GM18867 (cell line): ENCODE measurements around the gene PNPLA2.

Experiments used
- ATAC-seq: cut with Tn5 transposase; IDR thresholded peaks from one replicate; pipeline ENCODE4 v1.9.1; 2021; ENCODE audit warnings: mild to moderate bottlenecking, moderate library complexity; ENCODE audit not compliant: unreplicated experiment

The PNPLA2 gene

GRCh38 chr11:797296-798092, 21.2 kb upstream of the PNPLA2 start:
- ATAC-seq, result peak; percentile 36

- peak; percentile 67 for ATAC-seq
Measured at GRCh38 chr11:798093-798713, 20.5 kb upstream of the PNPLA2 start, which contains the start of gene SLC25A22. TSS of gene SLC25A22 (minus strand) at chr11:798281. CDS start at chr11:795006, 3,275 bp downstream.

GRCh38 chr11:799641-800316, 18.9 kb upstream of the PNPLA2 start:
- ATAC-seq, result no peak

GRCh38 chr11:800473-800872, 18.2 kb upstream of the PNPLA2 start:
- no peak for ATAC-seq

GRCh38 chr11:801097-801780, 17.5 kb upstream of the PNPLA2 start:
- ATAC-seq, result no peak

- no peak for ATAC-seq
Measured at GRCh38 chr11:802018-802617, 16.6 kb upstream of the PNPLA2 start.

GRCh38 chr11:802693-803466, 15.8 kb upstream of the PNPLA2 start:
- no peak for ATAC-seq

- ATAC-seq, result no peak
Measured at GRCh38 chr11:803467-803742, 15.3 kb upstream of the PNPLA2 start.

GRCh38 chr11:803770-804598, 14.7 kb upstream of the PNPLA2 start:
- ATAC-seq, result no peak

- no peak for ATAC-seq
Measured at GRCh38 chr11:804599-804964, 14.1 kb upstream of the PNPLA2 start.

- peak; percentile 3 for ATAC-seq
Measured at GRCh38 chr11:808427-809286, 10.1 kb upstream of the PNPLA2 start.

- peak; percentile 71 for ATAC-seq
Measured at GRCh38 chr11:809287-810039, 9.3 kb upstream of the PNPLA2 start, which contains the start of gene RPLP2. TSS of gene RPLP2 (plus strand) at chr11:809967. CDS start at chr11:810235, 268 bp downstream.

GRCh38 chr11:810040-810567, 8.6 kb upstream of the PNPLA2 start:
- no peak for ATAC-seq

- no peak for ATAC-seq
Measured at GRCh38 chr11:811446-812245, 7.1 kb upstream of the PNPLA2 start.

- ATAC-seq, result no peak
Measured at GRCh38 chr11:812390-812789, 6.3 kb upstream of the PNPLA2 start.

GRCh38 chr11:813072-813455, 5.7 kb upstream of the PNPLA2 start:
- no peak for ATAC-seq
